BJ (cell line): ENCODE results near the gene GJA4. TPM values are rescaled to one million over a fixed set of nuclear protein-coding genes. Genes with fewer than 3 reads are reported as not detected.

ENCODE experiments used
- CTCF ChIA-PET: fragments of 350-600 bp; formaldehyde crosslinking; extraction: SDS; loops from one replicate; lab custom pipeline; 2021; ENCODE audit warnings: antibody characterized with exemption, inconsistent platforms; lab: Yijun Ruan, JAX
- POLR2A ChIA-PET: fragments of 300-600 bp; sonication (Branson Sonifier 250); formaldehyde crosslinking; extraction: SDS; loops from one replicate; lab custom pipeline; 2021; ENCODE audit warnings: antibody characterized with exemption; lab: Charles Lee
- DNase-seq: peaks from one replicate; pipeline ENCODE4 v3.0.0-alpha.2; 2011; ENCODE audit warnings: low read depth
- H3K27me3 ChIP-seq: 2 replicates; pipeline ENCODE4 v1.6.0; 2011; ENCODE audit warnings: low read length; ENCODE audit not compliant: control insufficient read depth, insufficient read depth
- H3K36me3 ChIP-seq: 2 replicates; pipeline ENCODE4 v1.5.1; 2011; ENCODE audit warnings: low read length; ENCODE audit not compliant: control insufficient read depth, insufficient read depth
- H3K4me3 ChIP-seq: 2 replicates; pipeline ENCODE4 v1.5.1; 2011; ENCODE audit warnings: low read depth, mild to moderate bottlenecking, control low read depth, low read length
- CTCF ChIP-seq: IDR thresholded peaks from 2 replicates; pipeline ENCODE4 v1.5.1; 2011; ENCODE audit warnings: low read depth, mild to moderate bottlenecking, control low read depth, inconsistent platforms, low read length, moderate library complexity; ENCODE audit not compliant: insufficient read depth
- polyA plus RNA-seq: library from polyadenylated mRNA; depleted of rRNA; stranded (reverse); fragments of >200 nt; gene quantifications from 2 replicates; pipeline ENCODE4 v1.2.3, GENCODE V29; 2011

Gene GJA4
- polyA plus RNA-seq, 1 experiment = not detected

- ChIA-PET CTCF (interaction anchor here (1.1 to 1.4 kb wide), 2 partner anchors 21 to 45 kb away, joined by 3 to 6 read pairs; no protein-coding TSS in a partner anchor), POLR2A (no interaction called here)
- H3K36me3 ChIP-seq = no peaks in the 10 kb centered on the region
- no peak for DNase-seq
- no peak overlapping the region for H3K4me3 ChIP-seq
- TF ChIP-seq CTCF = no peak
- no peaks in the 10 kb centered on the region for H3K27me3 ChIP-seq
These were observed 39.0 kb downstream of the GJA4 start for GRCh38 chr1:34831721-34832246.

GRCh38 chr1:34833711-34834110 lies 40.9 kb downstream of the GJA4 start:
- no peaks in the 10 kb centered on the region for H3K27me3 ChIP-seq
- H3K36me3 ChIP-seq = no peaks in the 10 kb centered on the region
- CTCF ChIA-PET = interaction anchor here (1.4 kb wide), 1 partner anchor 47 kb away, joined by 3 read pairs; no protein-coding TSS in a partner anchor
- no peak for DNase-seq
- no peak for TF ChIP-seq CTCF
- POLR2A ChIA-PET = no interaction called here
- no peak overlapping the region for H3K4me3 ChIP-seq

- no peak for TF ChIP-seq CTCF
- no peaks in the 10 kb centered on the region for H3K27me3 ChIP-seq
These were observed 46.9 kb downstream of the GJA4 start for GRCh38 chr1:34839526-34840305.

GRCh38 chr1:34840426-34840825 lies 47.6 kb downstream of the GJA4 start:
- Histone ChIP-seq H3K36me3 (peaks cover under 1% of the 10 kb centered on the region; the same call in 1 of the 2 replicates), H3K27me3 (no peaks in the 10 kb centered on the region), H3K4me3 (no peak overlapping the region)
- ChIA-PET POLR2A (no interaction called here), CTCF (interaction anchor here (1.8 kb wide), 1 partner anchor 12 kb away, joined by 9 read pairs; no protein-coding TSS in a partner anchor)
- no peak for DNase-seq
- no peak for TF ChIP-seq CTCF

More at GRCh38 chr1:34839526-34840305, 46.9 kb downstream of the GJA4 start:
- CTCF ChIA-PET = interaction anchor here (1.8 kb wide), 1 partner anchor 13 kb away, joined by 9 read pairs; no protein-coding TSS in a partner anchor
- DNase-seq = no peak
- POLR2A ChIA-PET = no interaction called here
- Histone ChIP-seq H3K36me3 (no peaks in the 10 kb centered on the region), H3K4me3 (no peak overlapping the region)

GRCh38 chr1:34842073-34842472 lies 49.3 kb downstream of the GJA4 start:
- Histone ChIP-seq H3K27me3 (no peaks in the 10 kb centered on the region), H3K36me3 (peaks cover 2% of the 10 kb centered on the region; the same call in 1 of the 2 replicates), H3K4me3 (no peak overlapping the region)
- no peak for TF ChIP-seq CTCF
- ChIA-PET POLR2A (no interaction called here), CTCF (interaction anchor here (0.8 to 3.6 kb wide), 3 partner anchors 11 to 24 kb away, joined by 3 to 24 read pairs (median 3); partner anchors contain the start of gene SMIM12)
- no peak for DNase-seq
